ENCODE results near the gene PSEN1. TPM values are rescaled to one million over a fixed set of nuclear protein-coding genes. Genes with fewer than 3 reads are reported as not detected.

The PSEN1 gene
- total RNA-seq, 1 donor from 2014 or later: 31.7 TPM

DNA sequence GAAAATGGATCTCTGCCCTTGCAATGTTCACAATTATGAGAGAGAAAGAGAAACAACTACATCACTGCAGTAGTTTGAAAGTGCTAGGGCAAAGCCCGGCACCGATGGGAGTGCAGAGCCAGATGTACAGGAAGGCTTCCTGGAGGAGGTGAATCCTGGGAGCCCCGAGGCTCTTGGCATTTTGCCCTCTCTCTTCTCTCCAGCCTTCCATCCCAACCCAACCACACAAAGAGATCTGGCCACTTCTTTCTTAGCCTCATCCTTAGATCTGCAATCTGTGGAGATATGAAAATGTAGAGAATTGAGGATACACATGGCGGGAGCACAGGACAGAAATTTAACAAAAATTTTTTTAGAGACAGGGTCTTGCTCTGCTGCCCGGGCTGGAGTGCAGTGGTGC lies 97.7 kb downstream of the PSEN1 start:
- TF ChIP-seq, protein P1, sequence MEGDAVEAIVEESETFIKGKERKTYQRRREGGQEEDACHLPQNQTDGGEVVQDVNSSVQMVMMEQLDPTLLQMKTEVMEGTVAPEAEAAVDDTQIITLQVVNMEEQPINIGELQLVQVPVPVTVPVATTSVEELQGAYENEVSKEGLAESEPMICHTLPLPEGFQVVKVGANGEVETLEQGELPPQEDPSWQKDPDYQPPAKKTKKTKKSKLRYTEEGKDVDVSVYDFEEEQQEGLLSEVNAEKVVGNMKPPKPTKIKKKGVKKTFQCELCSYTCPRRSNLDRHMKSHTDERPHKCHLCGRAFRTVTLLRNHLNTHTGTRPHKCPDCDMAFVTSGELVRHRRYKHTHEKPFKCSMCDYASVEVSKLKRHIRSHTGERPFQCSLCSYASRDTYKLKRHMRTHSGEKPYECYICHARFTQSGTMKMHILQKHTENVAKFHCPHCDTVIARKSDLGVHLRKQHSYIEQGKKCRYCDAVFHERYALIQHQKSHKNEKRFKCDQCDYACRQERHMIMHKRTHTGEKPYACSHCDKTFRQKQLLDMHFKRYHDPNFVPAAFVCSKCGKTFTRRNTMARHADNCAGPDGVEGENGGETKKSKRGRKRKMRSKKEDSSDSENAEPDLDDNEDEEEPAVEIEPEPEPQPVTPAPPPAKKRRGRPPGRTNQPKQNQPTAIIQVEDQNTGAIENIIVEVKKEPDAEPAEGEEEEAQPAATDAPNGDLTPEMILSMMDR (conservative IDR thresholded peaks at IDR 0.05; ENCODE audit: low read depth, low read length): no peak

DNA sequence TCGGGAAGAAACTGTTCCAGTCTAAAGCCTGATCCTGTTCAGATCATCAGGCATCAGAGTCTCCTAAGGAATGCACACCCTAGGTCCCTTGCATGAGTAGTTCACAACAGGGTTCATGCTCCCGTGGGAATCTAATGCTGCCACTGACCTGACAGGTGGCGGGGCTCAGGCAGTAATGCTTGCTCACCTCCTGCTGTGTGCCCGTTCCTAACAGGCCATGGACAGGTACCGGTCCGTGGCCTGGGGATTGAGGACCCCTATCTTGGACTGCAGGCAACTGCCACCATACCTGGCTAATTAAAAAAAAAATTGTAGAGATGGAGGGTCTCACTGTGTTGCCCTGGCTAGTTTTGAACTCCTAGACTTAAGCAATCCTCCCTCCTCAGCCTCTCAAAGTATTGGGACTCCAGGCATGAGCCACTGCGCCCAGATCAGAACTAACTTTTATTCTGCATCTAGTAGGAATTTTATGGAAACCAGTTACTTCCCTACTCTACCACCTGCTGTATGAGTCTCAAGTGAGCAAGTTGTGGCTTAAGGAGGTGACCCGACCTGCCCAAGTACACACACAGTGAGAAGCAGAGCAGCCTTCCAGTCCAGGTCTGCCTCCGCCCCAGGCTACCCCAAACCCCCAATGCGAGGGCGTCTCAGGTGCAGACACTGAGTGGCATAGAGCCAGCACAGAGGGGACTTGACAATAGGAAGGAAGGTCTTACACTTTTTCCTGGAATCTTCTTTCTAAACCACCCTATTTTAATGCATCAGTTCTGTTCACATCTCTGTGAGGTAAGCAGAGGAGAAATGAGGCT lies 98.5 kb downstream of the PSEN1 start:
- DNase-seq (ENCODE audit: low read depth): no peak
- no peak overlapping the region for H3K4me3 ChIP-seq (ENCODE audit: low read depth, low read length)
- TF ChIP-seq, protein P1 (conservative IDR thresholded peaks at IDR 0.05; ENCODE audit: low read depth, low read length): no peak

More for the DNA sequence above, 97.7 kb downstream of the PSEN1 start:
- no peak overlapping the region for H3K4me3 ChIP-seq (ENCODE audit: low read depth, low read length)
- DNase-seq (ENCODE audit: low read depth): no peak

DNA sequence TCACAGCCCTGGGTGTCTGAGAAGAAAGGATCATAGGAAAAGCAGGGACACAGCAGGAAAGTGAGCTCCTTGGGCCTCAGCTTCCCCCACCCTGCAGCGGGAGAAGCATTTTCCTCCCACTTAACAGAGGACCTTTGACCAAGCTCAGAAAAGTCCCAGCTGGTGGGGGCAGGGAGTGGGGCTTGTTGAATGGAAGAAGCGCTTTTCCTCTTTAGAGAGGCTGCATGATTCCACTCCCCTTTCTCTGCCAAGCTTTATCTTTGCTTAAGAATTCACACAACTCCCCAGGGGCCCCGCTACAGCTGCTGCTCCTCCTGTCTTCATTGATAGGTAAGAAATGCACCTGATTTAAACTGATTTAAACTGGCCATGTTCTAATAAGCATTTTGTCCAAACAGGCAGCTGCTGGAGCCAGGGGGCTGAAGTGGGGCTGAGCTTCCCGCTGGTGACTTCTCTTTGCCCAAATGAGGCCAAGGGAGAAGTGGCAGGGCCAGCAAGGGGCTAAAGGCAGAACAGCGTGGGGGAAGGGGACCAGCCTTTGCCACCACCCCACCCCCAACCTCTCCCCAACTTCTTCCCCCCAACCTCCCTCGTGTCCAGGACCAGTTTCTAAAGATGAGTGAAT lies 99.3 kb downstream of the PSEN1 start:
- H3K4me3 ChIP-seq (ENCODE audit: low read depth, low read length): no peak overlapping the region
- DNase-seq (ENCODE audit: low read depth): no peak
- TF ChIP-seq, protein P1 (conservative IDR thresholded peaks at IDR 0.05; ENCODE audit: low read depth, low read length): no peak

DNA sequence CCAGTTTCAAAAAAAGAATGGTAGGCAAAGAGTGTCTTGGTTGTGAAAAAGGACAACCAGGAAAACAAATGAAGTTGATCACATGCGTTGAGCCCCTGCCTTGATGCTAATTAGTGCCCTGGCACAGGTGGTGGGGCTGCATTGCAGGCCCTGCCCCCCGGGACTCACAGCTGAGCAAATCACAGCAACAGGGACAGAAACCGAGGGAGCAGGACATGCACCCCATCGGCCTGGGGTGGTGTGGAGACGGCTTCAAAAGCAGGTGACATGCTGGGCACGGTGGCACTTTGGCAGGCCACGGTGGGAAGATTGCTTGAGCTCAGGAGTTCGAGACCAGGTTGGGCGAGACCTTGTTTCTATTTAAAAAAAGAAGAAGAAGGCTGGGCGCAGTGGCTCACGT lies 99.8 kb downstream of the PSEN1 start:
- TF ChIP-seq, protein P1 (conservative IDR thresholded peaks at IDR 0.05; ENCODE audit: low read depth, low read length): no peak
- H3K4me3 ChIP-seq (ENCODE audit: low read depth, low read length): no peak overlapping the region
- DNase-seq (ENCODE audit: low read depth): no peak

DNA sequence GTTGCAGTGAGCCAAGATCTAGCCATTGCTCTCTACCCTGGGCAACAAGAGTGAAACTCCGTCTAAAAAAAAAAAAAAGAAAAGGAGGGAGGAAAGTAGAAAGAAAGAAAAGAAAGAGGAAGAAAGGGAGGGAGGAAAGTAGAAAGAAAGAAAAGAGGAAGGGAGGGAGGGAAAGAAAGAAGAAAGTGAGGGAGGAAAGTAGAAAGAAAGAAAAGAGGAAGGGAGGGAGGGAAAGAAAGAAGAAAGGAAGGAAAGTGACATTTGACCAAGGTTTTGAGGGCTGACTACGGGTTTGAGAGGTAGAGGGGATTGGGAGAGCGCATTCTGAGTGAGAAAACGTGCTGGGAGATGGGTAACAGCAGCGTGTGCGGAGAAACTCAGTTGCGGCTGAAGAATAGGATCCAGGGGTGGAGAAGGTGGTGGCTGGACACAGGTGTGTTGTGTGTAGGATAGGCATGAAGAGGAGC lies 100.5 kb downstream of the PSEN1 start:
- TF ChIP-seq, protein P1 (conservative IDR thresholded peaks at IDR 0.05; ENCODE audit: low read depth, low read length): no peak
- DNase-seq (ENCODE audit: low read depth): no peak
- H3K4me3 ChIP-seq (ENCODE audit: low read depth, low read length): peak overlapping the region; percentile 72

DNA sequence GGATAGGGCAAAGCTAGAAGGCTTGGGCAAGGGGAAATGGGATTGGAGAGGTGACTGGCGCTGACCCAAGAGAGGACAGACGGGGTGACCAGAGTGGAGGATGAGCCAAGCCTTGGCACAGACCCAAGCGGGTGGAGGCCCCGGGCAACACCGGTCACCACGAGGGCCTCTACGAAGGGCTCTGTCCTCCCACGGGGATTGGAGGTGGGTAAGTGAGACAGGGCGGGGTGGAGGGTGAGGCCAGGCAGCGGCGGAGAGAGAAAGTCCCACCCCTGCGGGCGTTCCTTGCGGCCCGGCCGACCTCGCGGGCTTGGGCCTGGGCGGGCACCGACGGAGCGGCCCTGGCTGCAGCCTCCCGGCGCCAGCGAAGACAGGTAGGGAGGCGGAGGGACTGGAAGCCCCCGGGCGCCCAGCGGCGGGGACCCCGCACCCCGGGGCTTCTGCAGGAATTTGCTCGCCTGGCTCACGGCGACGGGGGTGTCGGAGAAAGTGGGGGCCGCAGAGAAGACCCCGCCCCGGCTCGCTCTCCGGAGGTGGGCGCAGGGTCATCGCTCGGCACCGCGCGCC lies 101.0 kb downstream of the PSEN1 start, which contains the start of gene PAPLN:
PAPLN (plus strand) TSS at position 288 of the 567 bp plus-strand sequence. CDS start 2,273 bp downstream, outside the sequence.
- TF ChIP-seq, protein P1 (conservative IDR thresholded peaks at IDR 0.05; ENCODE audit: low read depth, low read length): no peak
- H3K4me3 ChIP-seq (ENCODE audit: low read depth, low read length): peak within 1 kb of the TSS; percentile 72
- no peak for DNase-seq (ENCODE audit: low read depth)

Data from epithelial cell of proximal tubule (primary cell).